ENCODE results near the gene EBF3. TPM values are rescaled to one million over a fixed set of nuclear protein-coding genes. Genes with fewer than 3 reads are reported as not detected.

Gene EBF3
- total RNA-seq, 1 donor from 2014 or later, result not detected

DNA sequence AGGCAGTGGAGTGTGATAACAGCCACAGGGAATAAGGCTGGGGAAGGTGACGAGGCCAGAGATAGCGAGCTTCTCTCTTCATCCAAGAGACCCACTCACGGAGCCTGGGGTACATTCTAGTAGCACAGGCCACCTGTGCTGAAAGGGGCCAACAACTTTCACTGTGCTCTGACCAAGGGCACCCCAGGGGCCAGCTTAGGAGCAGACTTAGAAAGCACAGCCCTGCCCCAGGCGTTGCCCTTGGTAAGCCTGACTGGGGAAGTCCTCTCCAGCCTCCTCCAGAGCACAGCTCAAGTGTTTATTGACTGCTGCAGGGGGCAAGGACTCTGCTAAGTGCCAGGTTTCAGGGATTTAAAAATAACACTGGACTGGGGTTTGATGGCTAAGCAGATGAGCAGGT, 44.7 kb downstream of the EBF3 start:
- no peak for TF ChIP-seq CTCF (conservative IDR thresholded peaks at IDR 0.05; ENCODE audit: low read depth, low read length)
- DNase-seq (ENCODE audit: low read depth), result no peak
- H3K4me3 ChIP-seq (ENCODE audit: low read depth, low read length), result no peak overlapping the region

DNA sequence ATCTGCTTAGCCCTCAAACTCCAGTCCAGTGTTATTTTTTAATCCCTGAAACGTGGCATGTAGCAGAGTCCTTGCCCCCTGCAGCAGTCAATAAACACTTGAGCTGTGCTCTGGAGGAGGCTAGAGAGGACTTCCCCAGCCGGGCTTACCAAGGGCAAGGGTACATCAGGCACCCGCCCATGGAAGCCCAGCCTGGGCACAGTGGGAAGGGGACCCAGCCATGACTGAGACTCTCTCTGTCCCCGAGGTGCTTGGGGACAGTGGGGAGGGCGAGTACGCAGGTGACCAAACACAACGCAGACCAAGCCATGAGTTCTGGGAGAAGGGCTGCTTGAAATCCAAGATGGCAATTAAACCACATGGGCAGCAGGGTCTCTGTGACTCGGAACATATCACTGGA, 45.2 kb downstream of the EBF3 start:
- no peak overlapping the region for H3K4me3 ChIP-seq (ENCODE audit: low read depth, low read length)
- no peak for TF ChIP-seq CTCF (conservative IDR thresholded peaks at IDR 0.05; ENCODE audit: low read depth, low read length)
- no peak for DNase-seq (ENCODE audit: low read depth)

DNA sequence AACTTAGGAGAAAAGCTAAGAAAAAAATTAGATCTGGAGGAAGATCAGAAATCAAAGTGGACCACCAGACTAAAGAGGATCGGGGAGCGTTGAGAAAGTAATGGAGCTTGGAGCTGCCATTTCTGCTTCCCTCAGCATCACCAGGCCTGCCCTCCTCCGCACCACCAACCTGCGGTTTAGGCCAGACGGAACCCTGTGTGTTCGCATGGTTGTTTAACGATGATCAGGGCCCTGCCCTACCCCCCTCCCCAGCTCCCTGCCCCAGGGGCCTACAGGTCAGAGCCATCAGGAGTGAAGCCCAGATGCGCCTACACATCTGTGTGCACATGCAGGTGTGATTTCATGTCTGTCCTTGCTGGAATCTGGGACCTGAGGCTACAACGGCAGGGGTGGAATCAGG, 45.7 kb downstream of the EBF3 start:
- no peak overlapping the region for H3K4me3 ChIP-seq (ENCODE audit: low read depth, low read length)
- TF ChIP-seq CTCF (conservative IDR thresholded peaks at IDR 0.05; ENCODE audit: low read depth, low read length), result no peak
- no peak for DNase-seq (ENCODE audit: low read depth)

GRCh38 chr10:129917936-129918335, 46.1 kb downstream of the EBF3 start:
- H3K4me3 ChIP-seq (ENCODE audit: low read depth, low read length), result no peak overlapping the region
- no peak for DNase-seq (ENCODE audit: low read depth)
- TF ChIP-seq CTCF (conservative IDR thresholded peaks at IDR 0.05; ENCODE audit: low read depth, low read length), result no peak

- no peak for DNase-seq (ENCODE audit: low read depth)
- no peak overlapping the region for H3K4me3 ChIP-seq (ENCODE audit: low read depth, low read length)
- no peak for TF ChIP-seq CTCF (conservative IDR thresholded peaks at IDR 0.05; ENCODE audit: low read depth, low read length)
Measured at GRCh38 chr10:129916506-129916995, 47.5 kb downstream of the EBF3 start.

DNA sequence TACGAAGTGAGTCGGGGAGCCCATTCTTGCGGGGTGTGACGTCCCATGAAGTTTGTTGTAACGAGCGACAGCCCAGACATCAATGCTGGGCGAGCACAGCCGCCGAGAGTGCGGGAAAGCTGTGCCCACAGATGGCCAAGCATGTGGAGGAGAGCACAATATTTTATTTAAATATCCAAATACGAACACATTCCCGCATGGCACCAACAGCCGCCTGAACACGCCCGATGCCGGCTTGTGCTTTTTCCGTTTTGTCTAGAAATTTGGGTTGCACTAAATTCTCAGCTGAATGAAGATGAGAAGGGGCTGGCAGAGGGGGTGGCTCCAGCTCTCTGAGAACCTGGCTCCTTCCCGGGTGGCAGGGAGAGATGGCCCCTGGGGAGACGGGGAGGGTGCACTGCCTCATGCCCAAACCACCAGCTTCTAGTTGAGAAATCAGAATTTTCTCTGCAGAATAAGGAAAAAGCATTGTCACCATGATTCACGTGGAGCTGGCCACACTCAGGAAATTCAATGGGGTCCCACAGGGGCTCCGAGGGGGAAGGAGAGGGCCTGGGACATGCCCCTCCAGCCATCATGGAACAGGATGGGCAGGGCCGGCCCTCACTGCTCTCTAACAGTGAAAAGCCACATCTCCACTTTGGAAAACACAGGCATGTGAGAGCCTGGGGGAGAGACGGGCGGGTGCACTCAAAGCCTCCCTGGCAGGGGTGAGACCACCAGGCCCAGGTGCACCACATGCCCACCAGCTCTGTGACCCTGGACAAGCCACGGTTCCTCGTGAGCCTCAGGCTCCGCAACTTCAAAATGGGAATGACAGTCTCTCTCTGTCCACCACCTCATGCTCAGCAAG, 48.3 kb downstream of the EBF3 start:
- DNase-seq (ENCODE audit: low read depth), result no peak
- H3K4me3 ChIP-seq (ENCODE audit: low read depth, low read length), result no peak overlapping the region
- TF ChIP-seq CTCF (conservative IDR thresholded peaks at IDR 0.05; ENCODE audit: low read depth, low read length), result no peak

GRCh38 chr10:129914960-129915359, 49.1 kb downstream of the EBF3 start:
- DNase-seq (ENCODE audit: low read depth), result no peak
- no peak overlapping the region for H3K4me3 ChIP-seq (ENCODE audit: low read depth, low read length)
- TF ChIP-seq CTCF (conservative IDR thresholded peaks at IDR 0.05; ENCODE audit: low read depth, low read length), result no peak

Data from epithelial cell of proximal tubule (primary cell).